GM18511 (cell line): ENCODE results near the gene PLAC8L1.
A peak's percentile ranks its signal among the peaks of the same experiment; 100 is the strongest.

Experiments
- ATAC-seq: cut with Tn5 transposase; IDR thresholded peaks from one replicate; pipeline ENCODE4 v1.9.1; 2021; ENCODE audit warnings: mild to moderate bottlenecking, moderate library complexity; ENCODE audit not compliant: unreplicated experiment

The PLAC8L1 gene

GRCh38 chr5:146081556-146081955, 23.8 kb downstream of the PLAC8L1 start:
- ATAC-seq, result no peak

GRCh38 chr5:146079695-146080373, 25.5 kb downstream of the PLAC8L1 start:
- peak; percentile 33 for ATAC-seq

- ATAC-seq, result no peak
These were observed 26.8 kb downstream of the PLAC8L1 start for GRCh38 chr5:146078566-146078965.

GRCh38 chr5:146076455-146076854, 28.9 kb downstream of the PLAC8L1 start:
- ATAC-seq, result no peak

- no peak for ATAC-seq
These were observed 29.3 kb downstream of the PLAC8L1 start for GRCh38 chr5:146076028-146076427.

GRCh38 chr5:146073239-146073900, 32.0 kb downstream of the PLAC8L1 start:
- no peak for ATAC-seq

GRCh38 chr5:146072595-146072994, 32.8 kb downstream of the PLAC8L1 start:
- no peak for ATAC-seq

GRCh38 chr5:146071171-146071570, 34.2 kb downstream of the PLAC8L1 start:
- ATAC-seq, result no peak

GRCh38 chr5:146070746-146071145, 34.6 kb downstream of the PLAC8L1 start:
- ATAC-seq, result no peak

- ATAC-seq, result peak; percentile 51
These were observed 35.6 kb downstream of the PLAC8L1 start for GRCh38 chr5:146069780-146070099.

GRCh38 chr5:146068977-146069779, 36.2 kb downstream of the PLAC8L1 start:
- peak; percentile 68 for ATAC-seq

- no peak for ATAC-seq
These were observed 37.2 kb downstream of the PLAC8L1 start for GRCh38 chr5:146068206-146068605.

- no peak for ATAC-seq
These were observed 38.4 kb downstream of the PLAC8L1 start for GRCh38 chr5:146066968-146067367.

- no peak for ATAC-seq
These were observed 45.2 kb downstream of the PLAC8L1 start for GRCh38 chr5:146060221-146060585.

GRCh38 chr5:146059460-146060220, 45.7 kb downstream of the PLAC8L1 start:
- ATAC-seq, result no peak

- no peak for ATAC-seq
These were observed 49.9 kb downstream of the PLAC8L1 start for GRCh38 chr5:146055432-146055831.

GRCh38 chr5:146052780-146053179, 52.6 kb downstream of the PLAC8L1 start:
- ATAC-seq, result no peak

- ATAC-seq, result no peak
These were observed 53.7 kb downstream of the PLAC8L1 start for GRCh38 chr5:146051678-146052077.

- ATAC-seq, result no peak
These were observed 55.3 kb downstream of the PLAC8L1 start for GRCh38 chr5:146050086-146050485.

- ATAC-seq, result no peak
These were observed 55.7 kb downstream of the PLAC8L1 start for GRCh38 chr5:146049704-146050026.

GRCh38 chr5:146048994-146049703, 56.2 kb downstream of the PLAC8L1 start:
- ATAC-seq, result peak; percentile 44
